Measurements from ENCODE around the gene NUP93.

Gene NUP93

GRCh38 chr16:56747486-56748045, 17.6 kb downstream of the NUP93 start:
- no peak for DNase-seq

- no peak for DNase-seq
These were observed 18.3 kb downstream of the NUP93 start for GRCh38 chr16:56748191-56748590.

GRCh38 chr16:56748826-56749225, 18.9 kb downstream of the NUP93 start:
- DNase-seq, result no peak

GRCh38 chr16:56749672-56750491, 20.0 kb downstream of the NUP93 start:
- no peak for DNase-seq

GRCh38 chr16:56753410-56753809, 23.5 kb downstream of the NUP93 start:
- DNase-seq, result no peak

- no peak for DNase-seq
These were observed 25.1 kb downstream of the NUP93 start for GRCh38 chr16:56755038-56755437.

GRCh38 chr16:56758432-56758831, 28.5 kb downstream of the NUP93 start:
- DNase-seq, result no peak

- DNase-seq, result no peak
These were observed 29.0 kb downstream of the NUP93 start for GRCh38 chr16:56758930-56759329.

GRCh38 chr16:56763291-56763916, 33.5 kb downstream of the NUP93 start:
- DNase-seq, result no peak

- DNase-seq, result no peak
These were observed 34.9 kb downstream of the NUP93 start for GRCh38 chr16:56764835-56765234.

- no peak for DNase-seq
These were observed 36.0 kb downstream of the NUP93 start for GRCh38 chr16:56765949-56766348.

GRCh38 chr16:56767024-56767423, 37.1 kb downstream of the NUP93 start:
- no peak for DNase-seq

GRCh38 chr16:56769677-56770076, 39.7 kb downstream of the NUP93 start:
- no peak for DNase-seq

GRCh38 chr16:56771558-56772279, 41.8 kb downstream of the NUP93 start:
- DNase-seq, result no peak

- DNase-seq, result no peak
These were observed 43.6 kb downstream of the NUP93 start for GRCh38 chr16:56773532-56773931.

- DNase-seq, result no peak
These were observed 44.2 kb downstream of the NUP93 start for GRCh38 chr16:56774016-56774680.

GRCh38 chr16:56775162-56775561, 45.2 kb downstream of the NUP93 start:
- DNase-seq, result no peak

GRCh38 chr16:56776562-56776961, 46.6 kb downstream of the NUP93 start:
- no peak for DNase-seq

- no peak for DNase-seq
These were observed 47.1 kb downstream of the NUP93 start for GRCh38 chr16:56777001-56777400.

- no peak for DNase-seq
These were observed 47.6 kb downstream of the NUP93 start for GRCh38 chr16:56777482-56777881.

GRCh38 chr16:56779906-56780305, 50.0 kb downstream of the NUP93 start:
- DNase-seq, result no peak

- DNase-seq, result no peak
These were observed 50.7 kb downstream of the NUP93 start for GRCh38 chr16:56780646-56781045.

GRCh38 chr16:56781528-56781961, 51.6 kb downstream of the NUP93 start:
- DNase-seq, result no peak
